A172 (cell line): ENCODE measurements around the gene FAM234A. TPM values are rescaled to one million over a fixed set of nuclear protein-coding genes. Genes with fewer than 3 reads are reported as not detected.
"Not testable (repeated sequence)": the region's sequence is repeated elsewhere in the genome, so short reads cannot be mapped to it uniquely, and the experiment has no call there.

Source experiments
- DNase-seq: peaks from one replicate; pipeline ENCODE4 v3.0.0-alpha.2; 2015; ENCODE audit warnings: low spot score
- total RNA-seq: library from RNA; depleted of rRNA; stranded (reverse); fragments of >200 nt; shearing (Covaris generic); gene quantifications from 2 replicates; pipeline ENCODE4 v1.2.3, GENCODE V29; 2014

Gene FAM234A
- total RNA-seq, 1 experiment from 2014 or later, result 72.1 TPM

GRCh38 chr16:265002-265529, 30.4 kb downstream of the FAM234A start:
- DNase-seq, result no peak

GRCh38 chr16:265711-266110, 31.1 kb downstream of the FAM234A start:
- DNase-seq, result no peak

GRCh38 chr16:266258-267164, 31.9 kb downstream of the FAM234A start:
- no peak for DNase-seq

- DNase-seq, result not testable (repeated sequence)
Measured at GRCh38 chr16:267562-267961, 32.9 kb downstream of the FAM234A start.

- DNase-seq, result no peak
Measured at GRCh38 chr16:268141-269053, 33.8 kb downstream of the FAM234A start.

- DNase-seq, result no peak
Measured at GRCh38 chr16:269061-269796, 34.6 kb downstream of the FAM234A start.

- DNase-seq, result no peak
Measured at GRCh38 chr16:270381-271255, 36.0 kb downstream of the FAM234A start.

GRCh38 chr16:272633-273546, 38.3 kb downstream of the FAM234A start:
- DNase-seq, result no peak

GRCh38 chr16:273547-274421, 39.2 kb downstream of the FAM234A start:
- no peak for DNase-seq

- DNase-seq, result no peak
Measured at GRCh38 chr16:275041-275641, 40.5 kb downstream of the FAM234A start.

GRCh38 chr16:275786-276232, 41.2 kb downstream of the FAM234A start, which contains the start of gene RGS11:
Gene RGS11, minus strand, starts transcription at chr16:275944. Its CDS starts 33 bp downstream, at chr16:275911.
- DNase-seq, result no peak

GRCh38 chr16:276426-277077, 41.9 kb downstream of the FAM234A start:
- DNase-seq, result no peak

GRCh38 chr16:278863-279366, 44.3 kb downstream of the FAM234A start:
- DNase-seq, result peak; percentile 83

GRCh38 chr16:279531-279930, 44.9 kb downstream of the FAM234A start:
- DNase-seq, result no peak

GRCh38 chr16:280005-280460, 45.4 kb downstream of the FAM234A start:
- DNase-seq, result no peak

GRCh38 chr16:280552-280951, 45.9 kb downstream of the FAM234A start, which contains the start of gene ARHGDIG:
Gene ARHGDIG, plus strand, starts transcription at chr16:280591. Its CDS starts 90 bp downstream, at chr16:280681.
- no peak for DNase-seq
